ENCODE data around the gene PLK3. TPM values are rescaled to one million over a fixed set of nuclear protein-coding genes. Genes with fewer than 3 reads are reported as not detected.

PLK3 gene
- total RNA-seq, 1 experiment from 2014 or later, result 56.1 TPM

GRCh38 chr1:44830900-44831304 lies 30.7 kb downstream of the PLK3 start:
- Histone ChIP-seq H3K4me3 (replicated peaks in 1 of 2; ENCODE audit: low read depth in 1 of 2, low read length in 2 of 2) (no peak overlapping the region), H4K20me1 (ENCODE audit: insufficient read depth) (no peaks in the 10 kb centered on the region), H3K9me3 (ENCODE audit: control insufficient read depth in 1 of 2, insufficient read depth in 1 of 2, low read depth in 1 of 2, low read length in 2 of 2) (no peaks in the 10 kb centered on the region), H3K79me2 (ENCODE audit: insufficient read depth, low read length) (no peaks in the 10 kb centered on the region), H3K4me2 (ENCODE audit: low read length) (no peak overlapping the region), H3K9me2 (ENCODE audit: insufficient read depth) (no peaks in the 10 kb centered on the region), H3K27ac (ENCODE audit: low read depth, low read length) (no peak overlapping the region), H2AFZ (ENCODE audit: low read depth, low read length, poor library complexity, severe bottlenecking) (no peak overlapping the region), H3K9ac (ENCODE audit: low read length) (no peak overlapping the region), H3K27me3 (ENCODE audit: insufficient read depth, low read length) (no peaks in the 10 kb centered on the region), H3K4me1 (ENCODE audit: control insufficient read depth in 1 of 2, insufficient read depth in 2 of 2, low read length in 2 of 2) (peaks cover 0 to 6% of the 10 kb centered on the region in 2 experiments; a peak in 1 of 4 replicates), H3K36me3 (ENCODE audit: control insufficient read depth in 1 of 2, insufficient read depth in 2 of 2, low read length in 2 of 2) (no peaks in the 10 kb centered on the region)
- ATAC-seq (no peak), DNase-seq (ENCODE audit: low read depth, low spot score) (no peak)
- RAD21 ChIA-PET (ENCODE audit: low non-redundant PET in 1 of 2, low total read pairs in 2 of 2, uncharacterized antibody in 2 of 2, unreplicated experiment in 2 of 2), result no interaction called here
- POLR2A ChIA-PET, result interaction anchor here (3.3 kb wide), 1 partner anchor 12 kb away, joined by 18 read pairs; no protein-coding TSS in a partner anchor
- intact Hi-C loops (cut with micrococcal nuclease), result no loop called here
- CTCF ChIA-PET, result no interaction called here
- no TSS peak for BruUV-seq (replicated peaks)
- TF ChIP-seq CEBPB (IDR thresholded peaks at IDR 0.05; ENCODE audit: low read depth) (no peak), POLR2A (IDR thresholded peaks at IDR 0.05; ENCODE audit: borderline replicate concordance, extremely low read depth, insufficient read depth, insufficient read length) (no peak), SIN3A (IDR thresholded peaks at IDR 0.05; ENCODE audit: low read depth) (no peak), EZH2phosphoT487 (IDR thresholded peaks at IDR 0.05; ENCODE audit: borderline replicate concordance) (no peak), RAD21 (IDR thresholded peaks at IDR 0.05; ENCODE audit: low read depth) (no peak), POLR2AphosphoS5 (IDR thresholded peaks at IDR 0.05; ENCODE audit: low read depth, low read length) (no peak), YY1 (IDR thresholded peaks at IDR 0.05; ENCODE audit: extremely low read depth, insufficient replicate concordance, low read depth, low read length) (no peak), FOSL1 (IDR thresholded peaks at IDR 0.05; ENCODE audit: low read depth) (no peak), ZFX (IDR thresholded peaks at IDR 0.05) (no peak), SP1 (IDR thresholded peaks at IDR 0.05; ENCODE audit: low read depth) (no peak), CBX3 (IDR thresholded peaks at IDR 0.05; ENCODE audit: low read depth) (no peak), JUND (IDR thresholded peaks at IDR 0.05) (no peak), MAX (IDR thresholded peaks at IDR 0.05) (no peak), EZH2 (IDR thresholded peaks at IDR 0.05) (no peak), ZNF274 (IDR thresholded peaks at IDR 0.05; ENCODE audit: low read depth, low read length) (no peak), EGR1 (IDR thresholded peaks at IDR 0.05; ENCODE audit: low read depth) (no peak), TCF7L2 (IDR thresholded peaks at IDR 0.05; ENCODE audit: borderline replicate concordance, extremely low read depth, insufficient read depth, insufficient read length) (no peak)
- TF ChIP-seq, protein P1, sequence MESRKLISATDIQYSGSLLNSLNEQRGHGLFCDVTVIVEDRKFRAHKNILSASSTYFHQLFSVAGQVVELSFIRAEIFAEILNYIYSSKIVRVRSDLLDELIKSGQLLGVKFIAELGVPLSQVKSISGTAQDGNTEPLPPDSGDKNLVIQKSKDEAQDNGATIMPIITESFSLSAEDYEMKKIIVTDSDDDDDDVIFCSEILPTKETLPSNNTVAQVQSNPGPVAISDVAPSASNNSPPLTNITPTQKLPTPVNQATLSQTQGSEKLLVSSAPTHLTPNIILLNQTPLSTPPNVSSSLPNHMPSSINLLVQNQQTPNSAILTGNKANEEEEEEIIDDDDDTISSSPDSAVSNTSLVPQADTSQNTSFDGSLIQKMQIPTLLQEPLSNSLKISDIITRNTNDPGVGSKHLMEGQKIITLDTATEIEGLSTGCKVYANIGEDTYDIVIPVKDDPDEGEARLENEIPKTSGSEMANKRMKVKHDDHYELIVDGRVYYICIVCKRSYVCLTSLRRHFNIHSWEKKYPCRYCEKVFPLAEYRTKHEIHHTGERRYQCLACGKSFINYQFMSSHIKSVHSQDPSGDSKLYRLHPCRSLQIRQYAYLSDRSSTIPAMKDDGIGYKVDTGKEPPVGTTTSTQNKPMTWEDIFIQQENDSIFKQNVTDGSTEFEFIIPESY (IDR thresholded peaks at IDR 0.05; ENCODE audit: extremely low read depth, insufficient replicate concordance, low read length), result no peak
- TF ChIP-seq, protein P2, sequence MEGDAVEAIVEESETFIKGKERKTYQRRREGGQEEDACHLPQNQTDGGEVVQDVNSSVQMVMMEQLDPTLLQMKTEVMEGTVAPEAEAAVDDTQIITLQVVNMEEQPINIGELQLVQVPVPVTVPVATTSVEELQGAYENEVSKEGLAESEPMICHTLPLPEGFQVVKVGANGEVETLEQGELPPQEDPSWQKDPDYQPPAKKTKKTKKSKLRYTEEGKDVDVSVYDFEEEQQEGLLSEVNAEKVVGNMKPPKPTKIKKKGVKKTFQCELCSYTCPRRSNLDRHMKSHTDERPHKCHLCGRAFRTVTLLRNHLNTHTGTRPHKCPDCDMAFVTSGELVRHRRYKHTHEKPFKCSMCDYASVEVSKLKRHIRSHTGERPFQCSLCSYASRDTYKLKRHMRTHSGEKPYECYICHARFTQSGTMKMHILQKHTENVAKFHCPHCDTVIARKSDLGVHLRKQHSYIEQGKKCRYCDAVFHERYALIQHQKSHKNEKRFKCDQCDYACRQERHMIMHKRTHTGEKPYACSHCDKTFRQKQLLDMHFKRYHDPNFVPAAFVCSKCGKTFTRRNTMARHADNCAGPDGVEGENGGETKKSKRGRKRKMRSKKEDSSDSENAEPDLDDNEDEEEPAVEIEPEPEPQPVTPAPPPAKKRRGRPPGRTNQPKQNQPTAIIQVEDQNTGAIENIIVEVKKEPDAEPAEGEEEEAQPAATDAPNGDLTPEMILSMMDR (IDR thresholded peaks at IDR 0.05 in 2 of 3, conservative IDR thresholded peaks at IDR 0.05 in 1 of 3; ENCODE audit: borderline replicate concordance in 1 of 3, insufficient read depth in 1 of 3, low read depth in 2 of 3, low read length in 2 of 3), result no peak
